Left lung (tissue), 10 donors: ENCODE data around the gene KLHL1. TPM values are rescaled to one million over a fixed set of nuclear protein-coding genes. Genes with fewer than 3 reads are reported as not detected.

Experiments used
- ATAC-seq: fragments of 200-7000 bp; cut with Tn5 transposase; one replicate; pipeline ENCODE4 v1.9.1; 2020; ENCODE audit warnings: moderate library complexity
- DNase-seq, 4 donors: peaks; one replicate each; pipeline ENCODE4 v3.0.0-alpha.2; 2013 to 2020
- H3K27ac ChIP-seq, 2 donors: fragments of 200-600 bp; sonication (generic) in 1 of 2; one replicate each; pipeline versions ENCODE4 v1.5.0 to v1.8.0; 2020 to 2021
- H3K27me3 ChIP-seq, 2 donors: fragments of 200-600 bp; sonication (generic) in 1 of 2; one replicate each; pipeline versions ENCODE4 v1.5.0 to v1.8.0; 2020 to 2021
- H3K36me3 ChIP-seq, 2 donors: fragments of 200-600 bp; sonication (generic) in 1 of 2; one replicate each; pipeline versions ENCODE4 v1.5.0 to v1.8.0; 2020 to 2021
- H3K4me1 ChIP-seq, 2 donors: fragments of 200-600 bp; one replicate each; pipeline ENCODE4 v1.8.0; 2021
- H3K4me3 ChIP-seq, 2 donors: fragments of 200-600 bp; sonication (generic) in 1 of 2; one replicate each; pipeline versions ENCODE4 v1.5.0 to v1.8.0; 2020 to 2021; ENCODE audit warnings: mild to moderate bottlenecking in 1 of 2
- H3K9me3 ChIP-seq, 2 donors: fragments of 200-600 bp; sonication (generic) in 1 of 2; one replicate each; pipeline versions ENCODE4 v1.5.0 to v1.8.0; 2020 to 2021
- CTCF ChIP-seq, 2 donors: fragments of 200-600 bp; sonication (generic) in 1 of 2; IDR thresholded peaks; one replicate each; pipeline versions ENCODE4 v1.5.0 to v1.8.0; 2021; ENCODE audit warnings: antibody characterized with exemption in 2 of 2
- intact Hi-C, 2 donors: fragments of 100-400 bp; cut with DNase I; formaldehyde crosslinking; loops; one replicate each; pipeline versions ENCODE4 v1.11.2 to v1.14.2; 2022
- polyA plus RNA-seq, 6 donors: library from polyadenylated mRNA; unstranded; fragments of 120-200 nt; gene quantifications; one replicate each; pipeline ENCODE4 v1.2.1, GENCODE V29; 2013; ENCODE audit not compliant: insufficient read length in 6 of 6
- total RNA-seq, 2 donors: library from RNA; stranded (reverse); fragmentation: NEBNext Ultra II Directional; extraction: Animal tissue kit (Norgen Biotek cat#: 25700); gene quantifications; one replicate each; pipeline ENCODE4 v1.2.1, GENCODE V29; 2021
- donor health status: DM: no; HTN: yes; CAD: no.
- donor health status: DM: no; HTN: no; CAD: no.

Gene KLHL1
- total and polyA plus RNA-seq, 8 donors: 0.06 TPM; not detected in 4

DNA sequence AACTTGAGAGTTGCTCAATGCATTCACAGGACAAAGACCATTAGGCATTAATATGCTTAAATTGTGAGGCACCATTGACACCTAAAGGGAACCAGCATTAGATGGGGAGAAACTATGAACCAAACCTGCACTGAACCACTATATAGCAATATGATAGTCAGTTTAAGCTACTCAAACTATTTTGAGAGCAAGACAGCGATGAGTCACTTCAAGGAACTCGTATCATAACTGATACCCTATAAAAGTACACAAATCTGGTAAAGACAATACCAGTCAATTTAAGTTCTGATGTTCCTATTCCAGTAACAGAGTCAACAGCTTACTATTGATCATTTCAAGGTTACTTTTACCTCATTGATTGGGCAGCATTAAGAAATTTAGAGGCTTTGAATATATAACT, 151.9 kb downstream of the KLHL1 start:
- Histone ChIP-seq H3K36me3 (no peaks in the 10 kb centered on the region), H3K9me3 (no peaks in the 10 kb centered on the region), H3K4me3 (no peak overlapping the region), H3K4me1 (no peaks in the 10 kb centered on the region), H3K27ac (no peak overlapping the region), H3K27me3 (no peaks in the 10 kb centered on the region)
- intact Hi-C loops: no loop called here
- no peak for TF ChIP-seq CTCF (IDR thresholded peaks at IDR 0.05)
- ATAC-seq (no peak), DNase-seq (no peak)

DNA sequence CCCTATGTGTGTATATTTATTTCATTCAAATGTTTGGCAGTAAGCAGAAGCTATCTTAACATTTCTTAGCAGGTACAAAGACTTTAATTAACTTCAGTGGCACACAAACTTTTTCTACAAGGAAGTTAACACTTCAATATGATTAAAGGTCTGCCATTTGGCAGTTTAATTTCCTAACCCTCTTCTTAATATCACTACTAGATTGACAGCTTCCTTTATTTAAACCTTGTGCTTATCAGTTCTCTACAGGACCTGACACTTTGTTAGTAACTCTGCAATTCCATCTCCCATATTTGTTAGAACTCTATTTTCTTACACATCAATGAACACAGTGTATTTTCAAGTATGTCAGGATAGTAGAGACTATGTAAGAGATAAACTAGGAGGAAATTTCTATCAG, 153.0 kb downstream of the KLHL1 start:
- intact Hi-C loops: no loop called here
- Histone ChIP-seq H3K4me1 (no peaks in the 10 kb centered on the region), H3K9me3 (no peaks in the 10 kb centered on the region), H3K4me3 (no peak overlapping the region), H3K27me3 (no peaks in the 10 kb centered on the region), H3K36me3 (no peaks in the 10 kb centered on the region), H3K27ac (no peak overlapping the region)
- ATAC-seq (no peak), DNase-seq (no peak)
- no peak for TF ChIP-seq CTCF (IDR thresholded peaks at IDR 0.05)

DNA sequence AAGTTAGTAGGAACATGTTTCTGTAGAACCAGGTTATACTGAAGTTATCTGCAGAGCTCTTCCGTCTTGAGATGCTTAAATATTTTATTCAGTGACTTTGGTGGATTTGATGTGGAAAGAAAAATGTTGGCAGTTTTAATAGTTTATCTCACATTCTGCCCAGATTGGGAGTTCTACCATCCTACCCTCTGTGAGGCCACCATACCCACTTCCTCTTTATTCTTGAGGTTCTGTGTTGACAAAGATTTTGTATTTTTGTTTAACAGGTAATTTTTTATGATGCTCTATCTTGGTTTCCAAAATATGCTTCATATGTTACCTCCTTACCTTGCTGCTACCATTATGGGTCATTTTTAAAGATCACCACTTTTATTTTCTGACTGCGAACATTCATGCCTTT, 156.8 kb downstream of the KLHL1 start:
- no peak for DNase-seq
- H3K4me3 ChIP-seq: no peak overlapping the region

DNA sequence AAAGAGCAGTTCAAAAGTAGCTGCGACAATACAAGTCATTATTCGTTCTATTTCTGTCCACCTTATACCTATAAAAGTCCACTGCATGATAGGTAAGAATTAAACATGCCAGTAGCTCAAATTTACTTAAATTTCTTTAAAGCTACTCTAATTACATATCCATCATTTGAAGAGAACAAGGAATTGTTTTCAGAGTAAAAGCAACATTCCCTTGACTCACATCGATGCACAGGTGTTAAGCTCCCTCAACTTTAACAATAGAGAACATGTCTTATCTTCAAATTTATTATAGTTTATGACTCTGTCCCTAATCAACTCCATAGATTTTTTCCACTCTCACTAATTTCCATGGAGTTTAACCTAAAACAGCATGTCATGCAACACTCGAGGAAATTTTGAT, 158.1 kb downstream of the KLHL1 start:
- Histone ChIP-seq H3K27me3 (no peaks in the 10 kb centered on the region), H3K9me3 (no peaks in the 10 kb centered on the region), H3K27ac (no peak overlapping the region), H3K36me3 (no peaks in the 10 kb centered on the region), H3K4me3 (no peak overlapping the region), H3K4me1 (no peaks in the 10 kb centered on the region)
- no peak for DNase-seq
- no peak for TF ChIP-seq CTCF (IDR thresholded peaks at IDR 0.05)
- ATAC-seq: no peak
- intact Hi-C loops: no loop called here

More for the DNA sequence above, 156.8 kb downstream of the KLHL1 start:
- no peaks in the 10 kb centered on the region for H3K27me3 ChIP-seq
- no peaks in the 10 kb centered on the region for H3K4me1 ChIP-seq
- no peaks in the 10 kb centered on the region for H3K9me3 ChIP-seq
- no peak for TF ChIP-seq CTCF (IDR thresholded peaks at IDR 0.05)
- ATAC-seq: no peak
- H3K27ac ChIP-seq: no peak overlapping the region
- intact Hi-C loops: no loop called here
- no peaks in the 10 kb centered on the region for H3K36me3 ChIP-seq

DNA sequence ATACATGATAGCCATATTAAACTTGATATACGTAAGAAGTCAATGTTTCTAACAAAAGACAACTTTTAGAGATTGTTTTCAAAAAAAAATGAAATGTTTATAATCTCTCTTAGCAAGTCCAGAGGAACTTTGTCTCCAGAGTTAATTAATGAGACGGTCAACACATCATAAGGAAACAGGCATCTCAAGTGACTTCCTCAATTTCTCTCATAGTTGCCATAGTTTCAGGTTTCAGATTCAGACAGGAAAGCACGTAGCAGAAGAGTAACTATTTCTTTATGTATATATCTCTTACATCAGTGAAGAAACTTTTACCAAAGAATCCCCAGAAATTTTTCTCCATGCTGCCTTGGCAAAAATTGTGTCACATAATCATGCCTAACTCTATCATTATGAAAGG, 160.2 kb downstream of the KLHL1 start:
- no peak for TF ChIP-seq CTCF (IDR thresholded peaks at IDR 0.05)
- intact Hi-C loops: no loop called here
- ATAC-seq (no peak), DNase-seq (no peak)
- Histone ChIP-seq H3K27ac (no peak overlapping the region), H3K27me3 (no peaks in the 10 kb centered on the region), H3K36me3 (no peaks in the 10 kb centered on the region), H3K4me1 (no peaks in the 10 kb centered on the region), H3K9me3 (no peaks in the 10 kb centered on the region), H3K4me3 (no peak overlapping the region)
